LHCN-M2 (cell line): ENCODE results near the gene UBE2F. TPM values are rescaled to one million over a fixed set of nuclear protein-coding genes. Genes with fewer than 3 reads are reported as not detected.
"Not testable (repeated sequence)": the region's sequence is repeated elsewhere in the genome, so short reads cannot be mapped to it uniquely, and the experiment has no call there.

Experiments
- DNase-seq: peaks from one replicate; pipeline ENCODE4 v3.0.0-alpha.2; 2012; ENCODE audit warnings: low read depth
- total RNA-seq: library from RNA; depleted of rRNA; stranded (reverse); fragments of >200 nt; gene quantifications from 2 replicates; pipeline ENCODE4 v1.2.3, GENCODE V29; 2014

Gene UBE2F
- total RNA-seq, 1 experiment from 2014 or later: 62.2 TPM

GRCh38 chr2:237944302-237944701, 22.5 kb upstream of the UBE2F start:
- DNase-seq: no peak

DNA sequence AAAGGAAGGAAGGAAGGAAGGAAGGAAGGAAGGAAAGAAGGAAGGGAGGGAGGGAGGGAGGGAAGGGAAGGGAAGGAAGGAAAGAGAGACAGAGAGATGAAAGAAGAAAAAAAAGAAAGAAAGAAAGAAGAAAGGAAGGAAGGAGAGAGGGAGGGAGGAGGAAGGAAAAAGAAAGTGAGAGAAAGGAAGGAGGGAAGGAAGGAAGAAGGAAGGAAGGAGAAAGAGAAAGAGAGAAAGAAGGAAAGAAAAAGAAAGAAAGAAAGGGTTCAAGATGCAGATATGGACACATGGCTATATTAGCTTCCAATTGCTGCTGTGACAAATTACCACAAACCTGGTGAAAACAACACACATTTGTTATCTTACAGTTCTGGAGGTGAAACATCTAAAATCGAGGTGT, 20.4 kb upstream of the UBE2F start:
- no peak for DNase-seq

DNA sequence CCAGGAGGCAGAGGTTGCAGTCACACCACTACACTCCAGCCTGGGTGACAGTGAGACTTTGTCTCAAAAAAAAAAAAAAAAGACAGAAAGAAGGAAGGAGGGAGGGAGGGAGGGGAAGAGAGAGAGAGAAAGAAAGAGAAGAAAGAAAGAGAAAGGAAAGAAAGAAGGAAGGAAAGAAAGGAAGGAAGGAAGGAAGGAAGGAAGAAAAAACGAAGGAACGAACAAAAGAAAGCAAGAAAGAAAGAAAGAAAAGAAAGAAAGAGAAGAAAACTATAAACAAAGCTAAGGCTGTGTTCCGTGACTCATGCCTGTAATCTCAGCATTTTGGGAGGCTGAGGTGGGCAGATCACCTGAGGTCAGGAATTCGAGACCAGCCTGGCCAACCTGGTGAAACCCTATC, 15.5 kb upstream of the UBE2F start:
- not testable (repeated sequence) for DNase-seq

DNA sequence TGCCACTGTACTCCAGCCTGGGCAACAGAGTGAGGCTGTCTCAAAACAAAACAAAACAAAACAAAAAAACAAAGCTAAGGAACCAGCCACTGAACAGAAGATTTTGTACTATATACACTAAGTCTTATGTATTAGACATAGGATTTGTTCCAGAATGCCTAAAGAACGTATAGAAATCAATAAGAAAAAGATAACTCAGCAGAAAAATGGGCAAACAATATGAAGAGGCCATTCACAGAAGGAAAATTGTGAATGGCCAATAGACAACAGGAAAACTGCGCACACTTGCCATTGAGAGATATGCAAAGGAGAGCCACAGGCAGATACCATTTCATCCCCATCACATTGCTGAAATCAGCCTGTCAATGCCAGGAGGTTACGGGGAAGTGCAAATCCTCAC, 14.9 kb upstream of the UBE2F start:
- DNase-seq: no peak

- DNase-seq: no peak
Measured at GRCh38 chr2:237952851-237953250, 14.0 kb upstream of the UBE2F start.

DNA sequence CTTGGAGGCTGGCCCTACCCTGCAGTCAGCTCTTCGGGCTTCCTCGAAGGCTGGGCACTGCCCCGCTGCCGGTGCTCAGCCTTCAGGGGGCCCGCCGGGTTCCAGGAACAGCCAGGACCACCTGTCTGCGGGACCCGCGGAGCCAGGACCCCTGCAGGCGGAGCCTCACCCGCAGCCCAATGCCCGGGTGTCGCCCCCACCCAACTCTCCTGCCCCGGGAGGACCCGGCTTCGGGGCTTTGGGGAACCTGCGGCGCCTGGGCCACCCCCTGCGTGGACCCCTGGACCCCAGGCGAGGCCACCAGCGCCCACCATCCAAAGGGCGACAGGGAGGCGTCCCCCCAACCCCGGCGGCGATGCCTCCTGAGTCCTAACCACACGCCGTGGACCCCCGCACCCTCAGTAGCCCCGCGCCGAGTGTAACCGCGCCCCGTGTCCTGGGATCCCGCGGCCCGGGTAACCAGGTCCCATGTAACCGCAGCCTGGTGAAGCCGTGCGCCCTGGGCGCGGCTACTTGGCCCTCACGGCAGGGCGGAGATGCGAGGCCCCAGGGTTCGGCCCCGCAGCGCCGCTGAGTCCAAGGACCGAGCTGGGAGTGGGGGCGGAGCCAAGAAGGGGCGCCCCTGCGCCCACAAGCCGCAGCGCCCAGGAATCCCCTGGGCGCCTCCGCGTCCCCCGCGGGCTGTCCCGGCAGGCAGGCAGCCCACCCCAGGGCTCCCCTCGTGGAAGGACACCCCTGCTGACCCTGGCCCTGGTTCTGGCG, 11.0 kb upstream of the UBE2F start:
- no peak for DNase-seq

- no peak for DNase-seq
Measured at GRCh38 chr2:237956402-237956736, 10.4 kb upstream of the UBE2F start.

DNA sequence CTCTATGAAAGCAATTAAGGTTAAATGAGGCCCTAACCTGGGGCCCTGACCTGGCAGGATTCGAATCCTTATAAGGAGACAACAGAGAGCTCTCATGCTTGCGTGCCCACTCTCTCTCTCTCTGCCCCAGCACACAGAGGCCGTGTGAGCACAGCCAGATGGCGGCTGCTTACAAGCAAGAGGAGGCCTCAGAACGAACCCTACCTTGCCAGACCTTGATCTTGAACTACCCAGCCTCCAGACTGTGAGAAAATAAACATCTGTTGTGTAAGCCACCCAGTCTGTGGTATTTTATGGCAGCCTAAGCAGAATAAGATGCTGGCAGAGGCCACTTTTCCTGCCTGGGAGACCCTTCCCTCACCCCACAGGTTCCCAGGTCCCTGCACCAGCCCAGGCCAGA, 5.2 kb upstream of the UBE2F start:
- DNase-seq: no peak

DNA sequence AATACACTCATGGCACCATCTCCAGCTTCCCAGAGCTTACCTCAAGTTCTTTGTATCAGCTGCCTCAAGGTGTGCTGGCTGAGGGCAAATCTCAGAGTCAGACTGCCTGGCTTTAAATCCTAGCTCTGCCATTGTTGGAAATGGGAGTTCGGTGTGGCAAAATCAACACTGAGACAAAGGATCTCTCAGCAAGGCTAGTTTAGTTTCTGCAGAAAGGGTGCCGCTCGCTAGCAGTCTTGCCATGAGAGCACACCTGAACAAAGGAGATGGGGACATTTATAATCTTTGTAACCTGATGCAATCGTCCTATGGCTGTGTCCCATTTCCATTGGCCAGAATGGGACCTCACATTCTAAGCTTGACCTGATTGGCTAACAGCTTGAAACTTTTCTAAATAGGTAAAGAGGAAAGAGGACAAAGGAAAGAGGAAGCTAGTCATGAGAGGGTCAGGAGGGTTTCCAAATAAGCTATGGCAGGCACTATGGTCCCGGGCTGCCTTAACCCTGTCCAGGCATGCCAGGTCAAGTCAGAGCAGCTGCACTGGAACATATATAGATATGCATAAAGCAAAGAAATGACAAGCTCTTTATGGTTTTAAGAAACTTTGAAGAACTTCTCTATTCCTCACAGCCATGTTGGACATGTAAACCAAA, 4.3 kb upstream of the UBE2F start:
- DNase-seq: no peak

GRCh38 chr2:237963490-237963991, 3.3 kb upstream of the UBE2F start:
- not testable (repeated sequence) for DNase-seq

GRCh38 chr2:237964194-237964577, 2.6 kb upstream of the UBE2F start:
- DNase-seq: no peak

DNA sequence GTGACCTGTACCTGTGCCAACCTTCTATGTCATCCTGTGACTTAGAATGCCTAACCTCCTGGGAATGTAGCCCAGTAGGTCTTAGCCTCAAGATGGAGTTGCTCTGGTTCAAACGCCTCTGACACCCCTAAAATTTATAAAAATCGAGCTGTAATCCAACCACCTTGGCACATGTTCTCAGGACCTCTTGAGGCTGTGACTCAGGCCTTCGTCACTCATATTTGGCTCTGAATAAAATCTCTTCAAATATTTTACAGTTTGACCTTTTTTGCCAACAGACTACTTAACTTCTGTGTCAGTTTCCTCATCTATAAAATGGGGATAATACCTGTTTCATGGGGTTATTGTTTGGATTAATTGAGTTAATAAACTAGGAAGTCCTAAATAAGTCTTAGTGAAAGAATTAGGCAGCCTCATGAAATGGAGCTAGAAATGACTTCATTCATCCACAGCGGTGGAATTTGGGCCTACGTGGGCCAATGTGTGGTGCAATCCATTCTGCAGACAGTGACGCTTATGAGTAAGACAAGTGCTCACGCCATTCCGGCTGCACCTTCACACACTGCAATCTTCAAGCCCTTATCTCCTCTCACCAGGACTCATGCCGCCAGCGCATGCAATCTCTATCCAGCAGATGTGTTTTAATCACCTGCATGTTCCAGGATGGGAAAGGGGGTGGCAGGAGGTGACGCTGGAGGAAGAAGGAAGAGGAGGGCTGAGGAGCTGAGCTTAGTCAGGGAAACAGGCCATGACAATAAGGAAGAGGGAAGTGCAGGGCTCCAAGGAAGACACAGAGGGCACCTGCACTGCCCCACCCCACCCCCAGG, 2.0 kb upstream of the UBE2F start:
- peak; percentile 56 for DNase-seq

DNA sequence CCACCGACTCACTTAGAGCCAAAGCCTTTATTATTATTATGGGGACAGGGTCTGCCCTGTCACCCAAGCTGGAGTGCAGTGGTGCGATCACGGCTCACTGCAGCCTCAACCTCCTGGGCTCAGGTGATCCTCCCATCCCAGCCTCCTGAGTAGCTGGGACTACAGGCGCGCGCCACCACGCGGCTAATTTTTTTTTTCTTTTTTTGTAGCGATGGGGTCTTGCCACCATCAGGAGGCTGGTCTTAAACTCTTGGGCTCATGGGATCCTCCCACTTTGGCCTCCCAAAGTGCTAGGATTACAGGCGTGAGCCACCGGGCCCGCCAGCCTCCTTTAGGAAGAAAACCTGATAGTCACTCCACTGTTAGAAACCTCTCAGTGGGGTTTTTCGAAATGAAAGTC, 970 bp upstream of the UBE2F start:
- not testable (repeated sequence) for DNase-seq

DNA sequence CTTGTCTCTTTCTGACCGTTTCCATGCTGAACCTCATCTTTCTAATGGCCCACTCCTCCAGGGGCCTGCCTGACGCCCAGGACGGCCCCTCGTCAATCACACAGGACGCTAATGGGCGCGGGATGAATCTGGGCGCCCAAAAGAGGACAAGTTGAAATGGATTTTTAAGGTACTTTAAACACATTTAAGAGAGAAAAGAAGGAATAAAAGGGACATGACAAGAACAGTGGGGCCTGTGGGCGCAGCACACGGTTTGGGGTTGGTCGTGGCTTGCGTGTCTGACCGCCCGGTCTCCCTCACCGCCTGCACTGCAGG, 607 bp upstream of the UBE2F start:
- DNase-seq: no peak

DNA sequence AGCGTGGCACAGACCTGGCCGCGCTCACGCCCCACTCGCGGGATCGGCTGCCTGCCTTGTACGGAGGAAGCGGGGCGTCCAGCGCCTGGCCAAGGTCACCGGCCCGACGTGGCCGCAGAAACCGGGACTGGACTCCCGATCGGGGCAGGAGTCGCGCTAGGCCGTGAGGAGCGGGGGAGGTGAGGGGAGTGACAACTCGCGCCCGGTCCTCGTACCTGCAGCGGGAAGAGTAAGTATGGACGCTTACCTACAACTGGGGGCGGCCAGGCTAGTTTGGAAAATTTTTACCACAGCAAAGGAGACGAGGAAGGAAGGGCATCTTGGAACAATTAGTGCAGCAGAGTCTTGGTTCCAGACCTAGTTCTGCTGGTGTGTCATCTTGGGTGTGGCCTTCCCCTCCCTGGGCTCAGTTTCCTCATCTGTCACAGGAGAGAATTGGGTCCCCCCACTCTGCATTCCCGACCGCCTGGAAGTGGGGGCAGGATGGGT, 693 bp downstream of the UBE2F start:
- DNase-seq: no peak

DNA sequence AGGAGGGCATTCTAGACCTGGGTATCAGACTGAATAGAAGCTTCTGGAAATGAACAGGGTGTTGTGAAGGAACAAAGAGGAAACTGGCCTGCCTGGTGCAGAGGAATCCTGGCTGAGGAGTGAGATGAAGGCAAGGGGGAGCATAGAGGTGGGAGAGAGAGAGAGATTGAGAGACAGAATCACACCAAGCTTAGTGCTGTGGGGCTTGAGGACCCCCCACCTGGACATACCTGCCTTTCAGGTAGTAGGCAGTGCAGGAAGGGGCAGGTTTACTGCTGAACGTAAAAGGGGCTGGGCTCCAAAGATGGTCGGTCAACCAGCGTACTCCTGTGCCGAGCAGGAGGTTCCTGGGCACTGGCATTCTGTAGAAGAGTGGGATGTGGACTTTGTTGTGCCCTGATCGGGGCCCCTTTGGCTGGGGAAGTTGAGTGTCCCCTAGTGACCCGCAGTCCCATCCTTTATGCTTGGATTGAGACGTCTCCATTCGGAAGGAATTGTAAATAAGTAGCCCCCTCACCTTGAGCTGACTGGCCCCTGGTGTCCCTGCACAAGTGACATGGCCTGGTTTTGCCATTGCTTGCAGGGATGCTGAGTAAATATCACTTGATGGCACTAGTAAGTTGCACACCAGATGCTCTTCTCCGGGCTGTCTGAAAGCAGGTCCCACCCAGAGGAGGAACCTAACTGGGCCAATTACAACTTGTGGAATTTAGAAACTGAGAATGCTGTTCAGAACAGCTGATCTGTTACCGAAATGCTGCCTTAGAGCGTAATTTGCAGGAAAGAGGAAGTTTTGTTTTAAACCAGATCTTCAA, 1.4 kb downstream of the UBE2F start:
- DNase-seq: peak; percentile 78

DNA sequence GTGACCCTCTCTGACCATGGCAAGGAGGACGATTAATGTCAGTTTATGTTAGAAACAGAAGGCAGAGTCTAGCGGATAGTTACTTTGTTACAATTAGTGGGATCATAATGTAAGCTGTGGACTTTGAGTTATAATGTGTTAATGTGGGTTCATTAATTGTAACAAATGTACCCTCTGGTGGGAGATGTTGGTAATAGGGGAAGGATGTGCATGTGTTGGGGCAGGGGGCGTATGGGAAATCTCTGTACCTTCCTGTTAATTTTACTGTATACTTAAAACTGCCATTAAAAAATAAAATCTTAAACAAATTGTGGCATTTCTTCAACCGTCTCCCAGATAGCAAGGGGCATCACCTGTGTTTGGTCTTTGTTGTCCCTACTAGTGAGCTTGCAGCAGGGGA, 4.8 kb downstream of the UBE2F start:
- DNase-seq: no peak

DNA sequence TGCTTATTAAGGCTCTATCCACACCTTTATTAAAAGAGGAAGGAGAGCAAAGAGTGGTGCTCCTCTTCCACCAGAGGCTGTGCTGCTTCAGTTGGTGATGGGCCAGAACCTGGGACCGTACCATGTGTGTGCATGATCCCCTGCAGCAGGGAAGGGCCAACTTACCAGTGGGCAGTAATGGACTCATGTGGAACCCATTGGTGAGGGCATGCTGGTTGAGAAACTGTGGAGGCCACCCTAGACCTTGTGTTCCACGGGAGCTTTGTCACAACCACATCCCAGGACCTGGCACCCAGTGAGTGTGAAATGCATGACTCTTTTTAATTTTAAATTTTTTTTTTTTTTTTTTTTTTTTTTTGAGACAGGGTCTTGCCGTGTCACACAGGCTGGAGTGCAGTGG, 5.4 kb downstream of the UBE2F start:
- DNase-seq: no peak

GRCh38 chr2:237972936-237973335, 6.1 kb downstream of the UBE2F start:
- no peak for DNase-seq

DNA sequence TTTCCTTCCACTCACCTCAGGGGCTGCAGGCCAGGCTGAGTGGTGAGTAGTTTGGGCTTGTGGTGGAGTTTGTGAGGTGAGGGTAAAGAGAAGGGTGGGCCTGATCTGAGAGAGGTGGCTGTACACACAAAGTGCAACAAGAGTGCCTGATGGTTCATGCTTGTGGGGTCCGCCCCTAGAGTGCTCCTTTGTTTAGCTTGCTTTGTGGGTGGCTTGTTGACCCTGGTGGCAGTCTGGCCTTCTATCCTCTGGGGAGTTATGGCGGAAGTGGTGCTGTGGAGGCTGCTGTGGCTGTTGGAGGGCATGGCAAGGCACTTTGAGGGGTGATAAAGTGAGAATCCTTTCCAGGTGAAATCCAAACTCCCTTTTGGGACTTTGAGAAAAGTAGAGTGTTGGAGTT, 10.6 kb downstream of the UBE2F start:
- DNase-seq: no peak

- DNase-seq: no peak
Measured at GRCh38 chr2:237978058-237978712, 11.4 kb downstream of the UBE2F start.
